ENCODE data around the gene CCR6. TPM values are rescaled to one million over a fixed set of nuclear protein-coding genes. Genes with fewer than 3 reads are reported as not detected.

Gene CCR6
- total and polyA plus RNA-seq, 8 donors = 0.10 to 0.71 TPM; not detected in 6

- TF ChIP-seq, protein P1, sequence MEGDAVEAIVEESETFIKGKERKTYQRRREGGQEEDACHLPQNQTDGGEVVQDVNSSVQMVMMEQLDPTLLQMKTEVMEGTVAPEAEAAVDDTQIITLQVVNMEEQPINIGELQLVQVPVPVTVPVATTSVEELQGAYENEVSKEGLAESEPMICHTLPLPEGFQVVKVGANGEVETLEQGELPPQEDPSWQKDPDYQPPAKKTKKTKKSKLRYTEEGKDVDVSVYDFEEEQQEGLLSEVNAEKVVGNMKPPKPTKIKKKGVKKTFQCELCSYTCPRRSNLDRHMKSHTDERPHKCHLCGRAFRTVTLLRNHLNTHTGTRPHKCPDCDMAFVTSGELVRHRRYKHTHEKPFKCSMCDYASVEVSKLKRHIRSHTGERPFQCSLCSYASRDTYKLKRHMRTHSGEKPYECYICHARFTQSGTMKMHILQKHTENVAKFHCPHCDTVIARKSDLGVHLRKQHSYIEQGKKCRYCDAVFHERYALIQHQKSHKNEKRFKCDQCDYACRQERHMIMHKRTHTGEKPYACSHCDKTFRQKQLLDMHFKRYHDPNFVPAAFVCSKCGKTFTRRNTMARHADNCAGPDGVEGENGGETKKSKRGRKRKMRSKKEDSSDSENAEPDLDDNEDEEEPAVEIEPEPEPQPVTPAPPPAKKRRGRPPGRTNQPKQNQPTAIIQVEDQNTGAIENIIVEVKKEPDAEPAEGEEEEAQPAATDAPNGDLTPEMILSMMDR (IDR thresholded peaks at IDR 0.05) = no peak
- H3K9me3 ChIP-seq = no peaks in the 10 kb centered on the region
- no peak overlapping the region for H3K4me3 ChIP-seq
- no peak overlapping the region for H3K27ac ChIP-seq
- DNase-seq (no peak), ATAC-seq (no peak)
- no peaks in the 10 kb centered on the region for H3K36me3 ChIP-seq
- peaks cover 0 to 14% of the 10 kb centered on the region in 2 donors for H3K27me3 ChIP-seq
- intact Hi-C loops (cut with DNase I) = no loop called here
- no peaks in the 10 kb centered on the region for H3K4me1 ChIP-seq
Observed at GRCh38 chr6:167119670-167120582, 3.0 kb upstream of the CCR6 start.

- H3K27ac ChIP-seq = no peak overlapping the region
- no peak for ATAC-seq
Observed at GRCh38 chr6:167120583-167120903, 2.4 kb upstream of the CCR6 start.

GRCh38 chr6:167121335-167121841 lies 1.5 kb upstream of the CCR6 start:
- H3K4me1 ChIP-seq = no peaks in the 10 kb centered on the region
- TF ChIP-seq, protein P1 (IDR thresholded peaks at IDR 0.05) = no peak
- H3K27me3 ChIP-seq = peaks cover 0 to 8% of the 10 kb centered on the region in 2 donors
- DNase-seq = no peak
- no peak overlapping the region for H3K27ac ChIP-seq
- no peaks in the 10 kb centered on the region for H3K36me3 ChIP-seq
- H3K4me3 ChIP-seq = no peak overlapping the region
- H3K9me3 ChIP-seq = no peaks in the 10 kb centered on the region
- ATAC-seq = no peak
- intact Hi-C loops (cut with DNase I) = no loop called here

More at GRCh38 chr6:167120583-167120903, 2.4 kb upstream of the CCR6 start:
- Histone ChIP-seq H3K27me3 (peaks cover 0 to 14% of the 10 kb centered on the region in 2 donors), H3K36me3 (no peaks in the 10 kb centered on the region), H3K9me3 (no peaks in the 10 kb centered on the region), H3K4me3 (no peak overlapping the region), H3K4me1 (no peaks in the 10 kb centered on the region)
- TF ChIP-seq, protein P1 (IDR thresholded peaks at IDR 0.05) = no peak
- DNase-seq = no peak
- intact Hi-C loops (cut with DNase I) = no loop called here

- TF ChIP-seq, protein P1 (IDR thresholded peaks at IDR 0.05) = no peak
- no peak for DNase-seq
- ATAC-seq = no peak
- intact Hi-C loops (cut with DNase I) = no loop called here
- Histone ChIP-seq H3K36me3 (no peaks in the 10 kb centered on the region), H3K4me3 (no peak overlapping the region), H3K27ac (no peak overlapping the region), H3K9me3 (no peaks in the 10 kb centered on the region), H3K4me1 (no peaks in the 10 kb centered on the region), H3K27me3 (no peaks in the 10 kb centered on the region)
Observed at GRCh38 chr6:167122041-167122826, 662 bp upstream of the CCR6 start.

DNA sequence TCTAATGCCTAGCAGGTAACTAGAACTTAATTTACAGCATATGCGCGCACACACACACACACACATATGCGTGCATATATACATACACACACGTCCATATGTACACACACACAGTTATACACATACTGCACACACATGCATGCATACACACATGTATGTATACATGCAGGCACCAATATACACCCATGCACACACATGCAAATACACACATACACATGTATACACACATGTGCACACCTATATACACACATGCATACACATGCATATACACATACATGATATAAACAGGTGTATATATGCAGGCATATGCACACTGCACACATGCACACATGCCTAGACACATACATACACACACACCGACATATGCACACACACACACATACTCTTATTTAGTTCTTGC lies 1.9 kb downstream of the CCR6 start:
- TF ChIP-seq, protein P1 (IDR thresholded peaks at IDR 0.05) = no peak
- ATAC-seq (no peak), DNase-seq (no peak)
- no peak overlapping the region for H3K4me3 ChIP-seq
- H3K9me3 ChIP-seq = no peaks in the 10 kb centered on the region
- no peaks in the 10 kb centered on the region for H3K36me3 ChIP-seq
- intact Hi-C loops (cut with DNase I) = no loop called here
- H3K27ac ChIP-seq = no peak overlapping the region
- H3K27me3 ChIP-seq = no peaks in the 10 kb centered on the region
- H3K4me1 ChIP-seq = no peaks in the 10 kb centered on the region

Data from left lung (tissue), 10 donors.